HK-2 (cell line): ENCODE data around the gene NDUFA8.

Experiments
- DNase-seq: peaks from one replicate; pipeline ENCODE4 v3.0.0-alpha.2; 2018; ENCODE audit not compliant: unreplicated experiment

NDUFA8 gene

GRCh38 chr9:122159026-122159924 is at the start of gene NDUFA8, which contains the start of gene MORN5:
TSS of gene NDUFA8 (minus strand) at chr9:122159779. CDS start at chr9:122159677, 102 bp downstream.
TSS of gene MORN5 (plus strand) at chr9:122159908. CDS start at chr9:122159973, 65 bp downstream.
- DNase-seq, result peak; percentile 96

- no peak for DNase-seq
Observed at GRCh38 chr9:122207096-122207495, 47.5 kb upstream of the NDUFA8 start.

DNA sequence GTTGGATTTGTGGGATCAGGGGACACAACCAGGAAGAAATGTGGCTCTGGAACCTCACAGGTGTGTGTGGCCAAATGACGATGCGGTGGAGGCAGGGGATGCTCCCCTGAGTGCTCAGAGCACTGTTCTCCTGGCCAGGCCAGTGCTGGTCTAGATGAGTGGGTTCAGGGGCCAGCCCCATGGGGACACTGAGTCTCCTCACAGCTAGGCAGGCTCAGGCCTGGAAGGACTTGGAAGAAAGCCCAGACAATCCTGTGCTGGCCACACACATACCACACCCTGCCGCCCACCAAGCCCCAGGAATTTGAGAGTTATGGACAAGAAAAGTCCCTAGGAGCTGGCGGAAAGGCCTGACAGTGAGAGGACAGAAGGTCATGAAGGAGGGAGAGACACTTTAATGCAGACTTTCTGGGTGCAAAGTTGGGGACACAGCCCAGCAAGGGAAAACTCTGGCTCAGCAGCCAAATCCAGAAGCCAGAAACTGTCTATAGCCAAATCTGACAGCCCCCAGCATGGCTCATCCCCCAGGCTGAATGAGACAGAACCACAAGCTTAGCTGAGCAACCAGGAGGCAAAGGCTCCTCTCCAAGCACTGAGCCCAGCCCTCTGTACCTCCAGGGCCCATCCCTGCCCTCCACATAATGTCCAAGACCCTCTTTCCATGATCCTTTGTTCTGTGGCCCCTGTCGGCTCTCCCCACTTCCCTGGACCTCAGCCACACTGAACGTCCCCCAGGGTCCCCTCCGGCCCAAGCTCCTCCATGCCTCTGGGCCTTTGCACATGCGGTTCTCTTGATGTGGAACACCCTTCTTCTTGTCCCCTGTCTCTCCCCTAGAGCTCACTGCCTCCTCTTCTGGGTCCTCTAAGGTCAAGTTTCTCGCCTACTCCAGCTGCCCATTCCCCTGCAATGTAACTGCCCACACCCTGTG is 46.8 kb upstream of the NDUFA8 start:
- peak; percentile 43 for DNase-seq

GRCh38 chr9:122205176-122205575 is 45.6 kb upstream of the NDUFA8 start:
- DNase-seq, result no peak

DNA sequence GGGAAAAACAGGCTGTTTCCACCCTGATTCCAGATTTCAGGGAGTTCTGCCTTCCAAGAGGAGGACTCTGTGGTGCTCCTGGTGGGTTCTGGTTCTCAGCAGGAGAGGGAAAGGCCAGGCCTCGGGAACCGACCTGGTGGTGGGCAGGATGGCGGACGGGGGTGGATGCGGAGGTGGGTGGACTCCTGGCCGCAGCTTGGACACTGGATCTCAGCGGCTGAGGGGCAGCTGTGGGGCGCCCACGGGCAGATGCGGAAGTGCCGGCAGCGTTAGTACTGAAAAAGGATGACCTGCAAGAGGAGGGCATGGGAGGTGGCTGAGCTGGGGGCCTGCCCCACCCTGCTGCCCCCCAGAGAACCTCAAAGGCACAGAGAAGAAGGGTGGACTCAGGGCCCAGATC is 44.9 kb upstream of the NDUFA8 start:
- no peak for DNase-seq

GRCh38 chr9:122204055-122204454 is 44.5 kb upstream of the NDUFA8 start:
- no peak for DNase-seq

DNA sequence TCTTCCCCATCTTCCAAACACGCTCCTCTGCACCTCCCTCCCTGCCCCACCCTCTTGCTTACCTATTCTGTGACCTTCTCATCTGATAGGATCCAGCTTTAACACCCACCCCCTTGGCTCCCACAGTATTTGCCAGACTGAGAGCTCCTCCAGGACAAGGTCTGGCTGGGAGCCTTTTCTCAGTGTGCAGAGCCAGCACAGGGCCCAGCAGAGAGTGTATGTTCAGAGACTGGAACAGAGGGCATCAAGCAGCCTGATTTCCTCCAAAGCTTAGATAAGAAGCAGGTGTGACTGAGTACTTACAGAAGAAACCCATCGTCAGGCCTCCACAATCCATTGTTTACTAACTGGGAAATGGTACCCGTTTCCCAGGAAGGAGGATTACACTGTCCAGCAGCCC is 42.5 kb upstream of the NDUFA8 start:
- DNase-seq, result no peak

DNA sequence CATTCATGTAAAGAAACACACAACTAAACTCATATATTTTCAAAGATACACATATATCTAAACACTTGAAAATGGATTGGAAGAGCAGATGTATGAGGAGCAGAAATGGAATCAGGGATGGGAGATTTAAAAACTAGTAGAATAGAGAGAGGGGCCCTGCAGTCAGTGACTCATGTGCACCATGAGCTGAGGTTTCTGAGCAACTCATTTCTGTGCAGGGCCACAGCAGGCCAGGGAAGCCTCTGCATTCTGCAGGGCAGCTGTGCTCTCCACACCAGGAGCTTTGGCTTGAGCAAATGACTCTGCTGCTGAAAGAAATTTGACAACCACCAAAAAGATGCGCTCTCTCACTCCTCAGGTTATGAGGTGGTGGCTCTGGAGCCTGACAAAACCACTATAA is 42.1 kb upstream of the NDUFA8 start:
- no peak for DNase-seq

GRCh38 chr9:122200960-122201595 is 41.5 kb upstream of the NDUFA8 start:
- DNase-seq, result no peak

DNA sequence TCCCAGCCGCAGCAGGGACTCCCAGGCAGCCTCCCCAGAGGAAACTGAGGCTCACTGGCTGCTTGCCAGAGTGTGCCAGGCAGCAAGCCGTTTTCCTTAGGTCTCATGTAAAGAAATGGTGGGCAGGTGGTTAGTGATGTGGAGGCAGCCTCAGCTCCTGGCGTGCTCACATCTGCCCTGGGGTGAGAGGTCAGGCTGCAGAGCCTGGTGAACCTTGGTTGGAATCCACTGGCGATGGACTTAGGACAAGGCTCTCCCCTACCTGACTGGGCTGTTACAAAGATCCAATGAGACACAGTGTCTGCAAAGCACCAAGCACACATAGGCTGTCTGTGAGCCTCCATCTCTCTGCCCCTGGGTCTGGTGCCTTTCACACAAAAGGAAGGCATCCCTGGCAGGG is 38.3 kb upstream of the NDUFA8 start:
- DNase-seq, result no peak

- no peak for DNase-seq
Observed at GRCh38 chr9:122197426-122197825, 37.8 kb upstream of the NDUFA8 start.

DNA sequence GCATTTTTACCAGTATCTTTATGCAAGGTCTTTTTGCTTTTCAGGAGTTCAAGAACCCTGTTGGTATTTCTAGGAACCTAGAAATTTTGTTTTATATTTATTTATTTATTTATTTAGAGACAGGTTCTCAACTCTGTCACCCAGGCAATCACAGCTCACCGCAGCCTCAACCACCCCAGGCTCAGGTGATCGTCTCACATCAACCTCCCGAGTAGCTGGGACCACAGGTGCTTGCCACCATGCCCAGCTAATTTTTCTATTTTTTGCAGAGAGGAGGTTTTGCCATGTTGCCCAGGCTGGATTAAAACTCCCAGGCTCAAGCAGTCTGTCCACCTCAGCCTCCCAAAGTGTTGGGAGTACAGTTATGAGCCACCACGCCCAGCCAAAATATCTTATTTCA is 36.3 kb upstream of the NDUFA8 start:
- DNase-seq, result no peak

DNA sequence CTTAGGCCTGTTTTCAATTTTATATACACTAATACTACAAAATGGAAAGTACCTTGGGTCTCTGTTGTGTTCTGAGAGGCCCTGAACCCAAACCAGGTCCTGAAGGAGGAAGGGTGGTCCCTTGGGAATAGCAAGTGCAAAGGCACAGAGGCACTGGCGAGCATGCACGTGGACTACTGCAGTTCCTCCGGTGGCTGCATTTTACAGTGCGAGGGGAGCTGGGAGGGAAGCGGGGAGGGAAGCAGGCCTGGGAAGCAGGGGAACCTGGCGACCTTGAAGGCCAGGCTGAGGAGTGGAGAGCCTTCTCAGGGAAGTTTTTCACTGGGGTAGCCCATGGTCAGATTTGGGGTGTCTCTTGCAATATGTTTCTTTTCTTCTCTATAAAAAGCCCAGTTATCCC is 34.1 kb upstream of the NDUFA8 start:
- DNase-seq, result no peak

GRCh38 chr9:122192914-122193525 is 33.4 kb upstream of the NDUFA8 start:
- no peak for DNase-seq

GRCh38 chr9:122192261-122192875 is 32.8 kb upstream of the NDUFA8 start:
- no peak for DNase-seq

DNA sequence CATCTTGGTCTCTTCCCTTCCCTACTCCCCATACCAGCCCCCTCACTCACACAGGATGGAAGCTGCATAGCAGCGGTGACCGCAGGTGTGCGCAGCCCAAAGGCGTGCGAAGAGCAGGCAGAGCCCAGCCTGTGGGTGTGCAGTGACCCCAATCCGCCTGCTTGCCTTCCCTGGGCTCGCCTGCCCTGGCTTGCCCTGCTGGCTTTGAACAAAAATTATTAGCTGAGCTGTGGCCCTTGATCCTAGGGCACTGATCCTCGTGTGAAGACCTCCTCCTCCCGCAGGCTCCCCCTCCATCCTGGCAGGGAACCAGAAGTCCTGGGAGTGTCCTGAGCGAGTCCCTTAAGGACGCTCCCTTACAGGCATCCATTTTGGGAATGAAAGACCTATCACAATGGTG is 32.0 kb upstream of the NDUFA8 start:
- no peak for DNase-seq

GRCh38 chr9:122190597-122191381 is 31.2 kb upstream of the NDUFA8 start:
- no peak for DNase-seq

- DNase-seq, result no peak
Observed at GRCh38 chr9:122188369-122188768, 28.8 kb upstream of the NDUFA8 start.

DNA sequence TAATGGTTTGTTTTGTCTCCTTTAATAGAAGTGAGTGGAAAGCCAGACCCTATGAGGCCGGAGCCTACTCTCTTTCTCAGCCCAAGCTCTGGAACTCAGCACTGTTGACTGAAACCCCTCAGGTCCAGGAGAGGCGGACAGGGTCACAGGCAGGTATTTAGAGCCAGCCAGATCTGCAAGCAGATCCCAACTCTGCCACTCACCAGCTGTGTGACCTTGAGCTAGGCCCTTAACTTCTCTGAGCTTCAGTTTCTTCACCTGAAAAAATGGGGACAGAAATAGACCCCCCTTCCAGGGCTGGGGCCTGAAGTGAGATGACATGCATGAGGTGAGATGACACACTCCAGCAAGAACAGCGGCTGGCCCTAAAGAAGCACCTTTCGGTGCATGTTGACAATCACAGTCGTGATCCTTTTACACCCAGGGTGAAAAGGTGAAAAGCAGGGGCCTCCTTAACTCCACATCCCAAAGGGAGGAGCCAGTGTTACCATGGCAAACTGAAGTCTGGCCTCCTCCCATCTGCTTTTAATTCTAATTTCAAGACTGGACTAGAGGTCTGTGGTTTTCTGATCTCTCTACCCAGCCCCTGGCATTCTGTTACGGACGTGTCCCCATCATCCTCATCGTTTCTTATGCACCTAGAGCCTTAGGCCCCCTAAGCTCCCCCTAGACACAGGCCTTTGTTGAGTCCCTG is 27.3 kb upstream of the NDUFA8 start:
- DNase-seq, result no peak

- DNase-seq, result no peak
Observed at GRCh38 chr9:122186301-122186700, 26.7 kb upstream of the NDUFA8 start.
